SK-N-SH (cell line): Measurements from ENCODE around the gene FTO. TPM values are rescaled to one million over a fixed set of nuclear protein-coding genes. Genes with fewer than 3 reads are reported as not detected.

Experiments used
- CTCF ChIA-PET: fragments of 300-600, 350-600 bp; formaldehyde crosslinking; extraction: SDS; loops from one replicate; lab custom pipeline; 2021; lab: Yijun Ruan, JAX
- POLR2A ChIA-PET: fragments of 350-600 bp; sonication (Branson Sonifier 250); formaldehyde crosslinking; extraction: SDS; loops from one replicate; lab custom pipeline; 2020; ENCODE audit warnings: antibody characterized with exemption, inconsistent platforms; lab: Yijun Ruan, JAX
- DNase-seq: peaks from one replicate; pipeline ENCODE4 v3.0.0; 2012
- H2AFZ ChIP-seq: fragments of 200-600 bp; sonication (generic); 2 replicates; pipeline ENCODE4 v1.8.1; 2016; ENCODE audit warnings: antibody characterized with exemption, mild to moderate bottlenecking, low read depth
- H3F3A ChIP-seq: fragments of 200-600 bp; sonication (generic); replicated peaks from 2 replicates; pipeline ENCODE3; 2016; ENCODE audit warnings: antibody characterized with exemption, mild to moderate bottlenecking; ENCODE audit not compliant: insufficient read depth
- H3K27ac ChIP-seq, 2 experiments: fragments of 200-500 bp in 1 of 2; fragments of 200-600 bp in 1 of 2; sonication (Bioruptor generic) in 1 of 2; sonication (generic), shearing (Covaris generic) in 1 of 2; 2 replicates each; pipeline versions ENCODE4 v1.5.1 to v1.6.1; 2014 to 2016; ENCODE audit warnings: low read depth in 2 of 2, inconsistent platforms in 1 of 2, low read length in 1 of 2, mild to moderate bottlenecking in 1 of 2, mixed read lengths in 1 of 2
- H3K27me3 ChIP-seq: fragments of 200-600 bp; sonication (generic), shearing (Covaris generic); 2 replicates; pipeline ENCODE4 v1.6.1; 2016; ENCODE audit warnings: mixed run types; ENCODE audit not compliant: insufficient read depth
- H3K36me3 ChIP-seq, 2 experiments: fragments of 200-500 bp in 1 of 2; fragments of 200-600 bp in 1 of 2; sonication (Bioruptor generic) in 1 of 2; sonication (generic) in 1 of 2; replicated peaks in 1 of 2; 2 replicates each; pipeline versions ENCODE3 to v1.5.1; 2014 to 2016; ENCODE audit warnings: low read length in 1 of 2, mild to moderate bottlenecking in 1 of 2; ENCODE audit not compliant: insufficient read depth in 2 of 2, control insufficient read depth in 1 of 2
- H3K4me1 ChIP-seq, 2 experiments: fragments of 200-500 bp in 1 of 2; fragments of 200-600 bp in 1 of 2; sonication (Bioruptor generic) in 1 of 2; sonication (generic), shearing (Covaris generic) in 1 of 2; 2 replicates each; pipeline versions ENCODE4 v1.5.1 to v1.6.1; 2014 to 2016; ENCODE audit warnings: low read depth in 1 of 2, low read length in 1 of 2, mixed run types in 1 of 2; ENCODE audit not compliant: insufficient read depth in 2 of 2, control insufficient read depth in 1 of 2
- H3K4me2 ChIP-seq: fragments of 200-600 bp; sonication (generic), shearing (Covaris generic); 2 replicates; pipeline ENCODE4 v1.6.1; 2017; ENCODE audit warnings: mixed run types
- H3K4me3 ChIP-seq, 2 experiments: fragments of 200-500 bp in 1 of 2; fragments of 200-600 bp in 1 of 2; sonication (Bioruptor generic) in 1 of 2; sonication (generic), shearing (Covaris generic) in 1 of 2; 2 replicates each; pipeline versions ENCODE4 v1.5.1 to v1.8.1; 2014 to 2016; ENCODE audit warnings: low read depth in 2 of 2, inconsistent platforms in 1 of 2, low read length in 1 of 2, mild to moderate bottlenecking in 1 of 2, mixed read lengths in 1 of 2, moderate library complexity in 1 of 2
- H3K79me2 ChIP-seq: fragments of 200-600 bp; sonication (generic); 2 replicates; pipeline ENCODE4 v1.8.1; 2017; ENCODE audit warnings: mild to moderate bottlenecking; ENCODE audit not compliant: insufficient read depth
- H3K9ac ChIP-seq: fragments of 200-600 bp; sonication (generic); 2 replicates; pipeline ENCODE4 v1.6.1; 2017; ENCODE audit warnings: mixed run types
- H3K9me2 ChIP-seq: fragments of 200-600 bp; sonication (generic); 2 replicates; pipeline ENCODE4 v1.6.1; 2017; ENCODE audit warnings: mixed run types
- H3K9me3 ChIP-seq: fragments of 200-600 bp; sonication (generic); 2 replicates; pipeline ENCODE4 v1.6.1; 2017; ENCODE audit warnings: mixed run types, mild to moderate bottlenecking, moderate library complexity
- H4K20me1 ChIP-seq: fragments of 200-600 bp; sonication (generic); 2 replicates; pipeline ENCODE4 v1.6.1; 2017; ENCODE audit warnings: mild to moderate bottlenecking, mixed run types; ENCODE audit not compliant: insufficient read depth
- CHD2 ChIP-seq: fragments of 150-350 bp; IDR thresholded peaks from 2 replicates; pipeline ENCODE4 v1.6.1; 2018; ENCODE audit warnings: low read length; ENCODE audit not compliant: partially characterized antibody
- FOSL2 ChIP-seq: IDR thresholded peaks from 2 replicates; pipeline ENCODE4 v1.4.0; 2012; ENCODE audit warnings: low read depth, mild to moderate bottlenecking, moderate library complexity, borderline replicate concordance
- FOXJ3 ChIP-seq: sonication (generic); formaldehyde crosslinking; IDR thresholded peaks from 2 replicates; pipeline ENCODE4 v1.5.1; 2020; ENCODE audit warnings: mild to moderate bottlenecking, missing genetic modification reagents
- GATA2 ChIP-seq: sonication (generic); formaldehyde crosslinking; IDR thresholded peaks from 2 replicates; pipeline ENCODE4 v1.5.0; 2020; ENCODE audit warnings: mild to moderate bottlenecking, missing genetic modification reagents
- JUND ChIP-seq: IDR thresholded peaks from 2 replicates; pipeline ENCODE4 v1.4.0; 2012
- MEF2A ChIP-seq: IDR thresholded peaks from 2 replicates; pipeline ENCODE4 v1.4.0; 2012; ENCODE audit warnings: low read depth, borderline replicate concordance
- MXI1 ChIP-seq: IDR thresholded peaks from 2 replicates; pipeline ENCODE4 v1.6.1; 2012; ENCODE audit warnings: mild to moderate bottlenecking, low read depth, low read length, improper control_type of control experiment
- POLR2AphosphoS5 ChIP-seq: IDR thresholded peaks from 2 replicates; pipeline ENCODE4 v1.6.1; 2012; ENCODE audit warnings: low read depth, low read length
- RXRA ChIP-seq: IDR thresholded peaks from 2 replicates; pipeline ENCODE4 v1.4.0; 2012; ENCODE audit warnings: low read depth, mild to moderate bottlenecking, borderline replicate concordance
- TCF12 ChIP-seq: IDR thresholded peaks from 2 replicates; pipeline ENCODE4 v1.4.0; 2012
- TEAD4 ChIP-seq: IDR thresholded peaks from 2 replicates; pipeline ENCODE4 v1.4.0; 2012; ENCODE audit warnings: mild to moderate bottlenecking, borderline replicate concordance; ENCODE audit not compliant: insufficient read depth
- WGBS: methylation state at CpG from one replicate; pipeline ENCODE4 v1.1.6; 2017; ENCODE audit warnings: low lambda C conversion rate; 5-methylcytosine and 5-hydroxymethylcytosine counted together
- polyA plus RNA-seq, 3 experiments: library from polyadenylated mRNA; depleted of rRNA; stranded (reverse); fragments of >200 nt; gene quantifications; 2 replicates each; pipeline ENCODE4 v1.2.3, GENCODE V29; 2012
- TF ChIP-seq, protein P1 (sequence below): IDR thresholded peaks from 2 replicates; pipeline ENCODE4 v1.4.0; 2012; ENCODE audit warnings: low read depth, borderline replicate concordance
- TF ChIP-seq, protein P2 (sequence below): fragments of 150-350 bp; IDR thresholded peaks from 2 replicates; pipeline ENCODE4 v1.6.1; 2016; ENCODE audit warnings: mild to moderate bottlenecking, low read depth, low read length
- TF ChIP-seq, protein P3 (sequence below): fragments of 200-600 bp; sonication (generic); IDR thresholded peaks from 2 replicates; pipeline ENCODE4 v1.6.1; 2017; ENCODE audit warnings: antibody characterized with exemption, mild to moderate bottlenecking, moderate library complexity
- TF ChIP-seq, protein P4 (sequence below): IDR thresholded peaks from 2 replicates; pipeline ENCODE4 v1.4.0; 2012; ENCODE audit warnings: low read depth

Gene FTO
- polyA plus RNA-seq, 1 of the 3 experiments (the other 2 are of a cell fraction) = 41.2 TPM

DNA sequence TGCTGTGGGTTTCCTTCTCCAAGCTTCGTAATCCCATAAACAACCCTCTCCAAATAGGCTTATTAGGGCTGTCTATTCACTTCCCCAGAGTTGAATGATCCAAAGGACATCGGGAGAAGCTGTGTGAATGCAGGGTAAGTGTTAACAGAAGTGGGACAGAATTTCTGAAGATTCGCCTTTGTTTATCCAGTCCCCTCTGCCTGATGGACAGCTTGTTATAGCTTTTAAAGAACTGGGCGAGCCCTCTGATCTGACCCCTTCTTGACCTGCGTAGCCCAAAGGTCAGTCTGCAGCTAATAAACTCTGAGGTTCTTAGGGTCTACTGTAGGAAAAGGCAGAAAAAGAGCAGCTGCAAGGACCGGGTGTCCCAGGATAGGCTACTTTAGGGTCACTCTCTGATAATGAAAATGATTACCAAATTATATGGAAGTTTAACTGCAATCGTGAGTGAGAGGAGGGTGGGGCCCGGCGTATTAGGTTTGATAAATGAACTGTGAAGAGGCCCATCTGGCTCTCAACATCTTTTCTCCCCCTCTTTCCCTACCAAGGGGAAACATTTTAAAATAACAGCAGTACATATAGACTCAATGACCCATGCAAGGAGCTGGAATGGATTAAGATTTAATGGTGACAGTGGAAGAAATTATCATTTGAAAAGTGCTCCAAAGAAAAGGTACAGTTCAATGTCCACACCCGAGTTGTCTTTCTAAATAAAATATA lies 233.4 kb downstream of the FTO start:
- H3K4me2 ChIP-seq = no peak overlapping the region
- no peak overlapping the region for H2AFZ ChIP-seq
- peaks cover 0 to 3% of the 10 kb centered on the region in 2 experiments; a peak in 2 of 4 replicates for H3K4me1 ChIP-seq
- H3K4me3 ChIP-seq = no peak overlapping the region
- DNase-seq = no peak
- no peak for TF ChIP-seq FOXJ3
- no peak for TF ChIP-seq MEF2A
- TF ChIP-seq, protein P1, sequence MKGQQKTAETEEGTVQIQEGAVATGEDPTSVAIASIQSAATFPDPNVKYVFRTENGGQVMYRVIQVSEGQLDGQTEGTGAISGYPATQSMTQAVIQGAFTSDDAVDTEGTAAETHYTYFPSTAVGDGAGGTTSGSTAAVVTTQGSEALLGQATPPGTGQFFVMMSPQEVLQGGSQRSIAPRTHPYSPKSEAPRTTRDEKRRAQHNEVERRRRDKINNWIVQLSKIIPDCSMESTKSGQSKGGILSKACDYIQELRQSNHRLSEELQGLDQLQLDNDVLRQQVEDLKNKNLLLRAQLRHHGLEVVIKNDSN = no peak
- no peak for TF ChIP-seq RXRA
- no peak for TF ChIP-seq POLR2AphosphoS5
- TF ChIP-seq MXI1 = no peak
- TF ChIP-seq CHD2 = no peak
- TF ChIP-seq TEAD4 = no peak
- no peak for TF ChIP-seq TCF12
- no peak for TF ChIP-seq GATA2 (CRISPR knock-in tag)
- no peak for TF ChIP-seq FOSL2
- TF ChIP-seq, protein P2, sequence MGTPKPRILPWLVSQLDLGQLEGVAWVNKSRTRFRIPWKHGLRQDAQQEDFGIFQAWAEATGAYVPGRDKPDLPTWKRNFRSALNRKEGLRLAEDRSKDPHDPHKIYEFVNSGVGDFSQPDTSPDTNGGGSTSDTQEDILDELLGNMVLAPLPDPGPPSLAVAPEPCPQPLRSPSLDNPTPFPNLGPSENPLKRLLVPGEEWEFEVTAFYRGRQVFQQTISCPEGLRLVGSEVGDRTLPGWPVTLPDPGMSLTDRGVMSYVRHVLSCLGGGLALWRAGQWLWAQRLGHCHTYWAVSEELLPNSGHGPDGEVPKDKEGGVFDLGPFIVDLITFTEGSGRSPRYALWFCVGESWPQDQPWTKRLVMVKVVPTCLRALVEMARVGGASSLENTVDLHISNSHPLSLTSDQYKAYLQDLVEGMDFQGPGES = no peak
- TF ChIP-seq, protein P3, sequence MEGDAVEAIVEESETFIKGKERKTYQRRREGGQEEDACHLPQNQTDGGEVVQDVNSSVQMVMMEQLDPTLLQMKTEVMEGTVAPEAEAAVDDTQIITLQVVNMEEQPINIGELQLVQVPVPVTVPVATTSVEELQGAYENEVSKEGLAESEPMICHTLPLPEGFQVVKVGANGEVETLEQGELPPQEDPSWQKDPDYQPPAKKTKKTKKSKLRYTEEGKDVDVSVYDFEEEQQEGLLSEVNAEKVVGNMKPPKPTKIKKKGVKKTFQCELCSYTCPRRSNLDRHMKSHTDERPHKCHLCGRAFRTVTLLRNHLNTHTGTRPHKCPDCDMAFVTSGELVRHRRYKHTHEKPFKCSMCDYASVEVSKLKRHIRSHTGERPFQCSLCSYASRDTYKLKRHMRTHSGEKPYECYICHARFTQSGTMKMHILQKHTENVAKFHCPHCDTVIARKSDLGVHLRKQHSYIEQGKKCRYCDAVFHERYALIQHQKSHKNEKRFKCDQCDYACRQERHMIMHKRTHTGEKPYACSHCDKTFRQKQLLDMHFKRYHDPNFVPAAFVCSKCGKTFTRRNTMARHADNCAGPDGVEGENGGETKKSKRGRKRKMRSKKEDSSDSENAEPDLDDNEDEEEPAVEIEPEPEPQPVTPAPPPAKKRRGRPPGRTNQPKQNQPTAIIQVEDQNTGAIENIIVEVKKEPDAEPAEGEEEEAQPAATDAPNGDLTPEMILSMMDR = no peak
- TF ChIP-seq, protein P4, sequence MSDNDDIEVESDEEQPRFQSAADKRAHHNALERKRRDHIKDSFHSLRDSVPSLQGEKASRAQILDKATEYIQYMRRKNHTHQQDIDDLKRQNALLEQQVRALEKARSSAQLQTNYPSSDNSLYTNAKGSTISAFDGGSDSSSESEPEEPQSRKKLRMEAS = no peak
- no peak for TF ChIP-seq JUND
- no peak overlapping the region for H3K27ac ChIP-seq
- POLR2A ChIA-PET = no interaction called here
- H3F3A ChIP-seq = no peaks in the 10 kb centered on the region
- no peaks in the 10 kb centered on the region for H4K20me1 ChIP-seq
- CTCF ChIA-PET = interaction anchor here (1.7 to 3.3 kb wide), 4 partner anchors 8 to 1434 kb away, joined by 4 to 10 read pairs (median 8); no protein-coding TSS in a partner anchor
- no peaks in the 10 kb centered on the region for H3K27me3 ChIP-seq
- H3K36me3 ChIP-seq = peaks cover 9 to 10% of the 10 kb centered on the region in 2 experiments
- no peaks in the 10 kb centered on the region for H3K9me3 ChIP-seq
- no peaks in the 10 kb centered on the region for H3K9me2 ChIP-seq
- WGBS = 96% methylated on average over 10 of the region's 10 CpGs
- H3K9ac ChIP-seq = no peak overlapping the region
- H3K79me2 ChIP-seq = no peaks in the 10 kb centered on the region
